HCT116 (cell line): ENCODE results near the gene ALX3. TPM values are rescaled to one million over a fixed set of nuclear protein-coding genes. Genes with fewer than 3 reads are reported as not detected.

Experiments used
- ATAC-seq: fragments of 200-7000 bp; cut with Tn5 transposase; 2 replicates; pipeline ENCODE4 v1.9.1; 2020; ENCODE audit warnings: mild to moderate bottlenecking, moderate library complexity
- BruUV-seq: library from RNA; stranded (reverse); fragments of 400-500 nt; replicated peaks from 2 replicates; lab custom pipeline; 2021; lab: Mats Ljungman, UMichigan
- CTCF ChIA-PET: fragments of 300-600 bp; sonication (Branson Sonifier 250); formaldehyde crosslinking; loops from one replicate; lab custom pipeline; 2021; ENCODE audit warnings: antibody characterized with exemption; lab: Charles Lee
- POLR2A ChIA-PET: fragments of 300-600, 350-600 bp; sonication (Branson Sonifier 250); formaldehyde crosslinking; loops from one replicate; lab custom pipeline; 2021; ENCODE audit warnings: antibody characterized with exemption; lab: Charles Lee
- RAD21 ChIA-PET, 2 experiments: fragments of 300-600 bp; sonication (Branson Sonifier 250); formaldehyde crosslinking; loops; one replicate each; lab custom pipeline; 2023; ENCODE audit warnings: low total read pairs in 2 of 2; ENCODE audit not compliant: uncharacterized antibody in 2 of 2, unreplicated experiment in 2 of 2, low non-redundant PET in 1 of 2; lab: Charles Lee
- DNase-seq: peaks from one replicate; pipeline ENCODE4 v3.0.0-alpha.2; 2010; ENCODE audit warnings: low read depth, low spot score
- H2AFZ ChIP-seq: fragments of 200-600 bp; shearing (Covaris generic), sonication (generic); 2 replicates; pipeline ENCODE4 v1.6.1; 2017; ENCODE audit warnings: low read depth, mixed run types, mixed read lengths, antibody characterized with exemption, low read length; ENCODE audit not compliant: poor library complexity, severe bottlenecking
- H3K27ac ChIP-seq: 2 replicates; pipeline ENCODE4 v1.5.1; 2012; ENCODE audit warnings: low read depth, low read length
- H3K27me3 ChIP-seq: fragments of 200-600 bp; sonication (generic); 2 replicates; pipeline ENCODE4 v1.6.1; 2016; ENCODE audit warnings: mixed run types, low read length, mixed read lengths; ENCODE audit not compliant: insufficient read depth
- H3K36me3 ChIP-seq, 2 experiments: fragments of 200-500 bp in 1 of 2; fragments of 200-600 bp in 1 of 2; sonication (Bioruptor generic) in 1 of 2; sonication (generic) in 1 of 2; 2 replicates each; pipeline versions ENCODE4 v1.5.1 to v1.6.1; 2014 to 2016; ENCODE audit warnings: low read length in 2 of 2, inconsistent platforms in 1 of 2, mixed read lengths in 1 of 2, mixed run types in 1 of 2; ENCODE audit not compliant: insufficient read depth in 2 of 2, control insufficient read depth in 1 of 2
- H3K4me1 ChIP-seq, 2 experiments: fragments of 200-600 bp in 1 of 2; sonication (generic) in 1 of 2; 2 replicates each; pipeline versions ENCODE4 v1.5.1 to v1.6.1; 2012 to 2017; ENCODE audit warnings: low read length in 2 of 2, inconsistent platforms in 1 of 2, mild to moderate bottlenecking in 1 of 2, mixed read lengths in 1 of 2, mixed run types in 1 of 2, moderate library complexity in 1 of 2; ENCODE audit not compliant: insufficient read depth in 2 of 2, control insufficient read depth in 1 of 2
- H3K4me2 ChIP-seq: fragments of 200-600 bp; sonication (generic); 2 replicates; pipeline ENCODE4 v1.6.1; 2017; ENCODE audit warnings: mixed run types, low read length, mixed read lengths
- H3K4me3 ChIP-seq, 2 experiments: fragments of 200-600 bp in 1 of 2; sonication (generic) in 1 of 2; replicated peaks in 1 of 2; 2 replicates each; pipeline ENCODE4 v1.5.1; 2011 to 2016; ENCODE audit warnings: low read length in 2 of 2, control low read depth in 1 of 2, low read depth in 1 of 2, mild to moderate bottlenecking in 1 of 2, mixed read lengths in 1 of 2, mixed run types in 1 of 2
- H3K79me2 ChIP-seq: fragments of 200-600 bp; sonication (generic); 2 replicates; pipeline ENCODE4 v1.6.1; 2017; ENCODE audit warnings: mild to moderate bottlenecking, mixed run types, low read length, moderate library complexity, mixed read lengths; ENCODE audit not compliant: insufficient read depth
- H3K9ac ChIP-seq: fragments of 200-600 bp; sonication (generic); 2 replicates; pipeline ENCODE4 v1.6.1; 2016; ENCODE audit warnings: low read length, mixed read lengths
- H3K9me2 ChIP-seq: fragments of 200-600 bp; sonication (generic), shearing (Covaris generic); 2 replicates; pipeline ENCODE4 v1.6.1; 2017; ENCODE audit warnings: mixed run types, mild to moderate bottlenecking, moderate library complexity; ENCODE audit not compliant: insufficient read depth
- H3K9me3 ChIP-seq, 2 experiments: fragments of 200-500 bp in 1 of 2; fragments of 200-600 bp in 1 of 2; sonication (Bioruptor generic) in 1 of 2; sonication (generic) in 1 of 2; 2 replicates each; pipeline ENCODE4 v1.6.1; 2014 to 2017; ENCODE audit warnings: low read length in 2 of 2, mixed read lengths in 2 of 2, inconsistent platforms in 1 of 2, low read depth in 1 of 2, mild to moderate bottlenecking in 1 of 2, mixed run types in 1 of 2, moderate library complexity in 1 of 2; ENCODE audit not compliant: control insufficient read depth in 1 of 2, insufficient read depth in 1 of 2
- H4K20me1 ChIP-seq: fragments of 200-600 bp; sonication (generic), shearing (Covaris generic); 2 replicates; pipeline ENCODE4 v1.6.1; 2017; ENCODE audit warnings: mixed run types, mild to moderate bottlenecking, moderate library complexity; ENCODE audit not compliant: insufficient read depth
- CBX3 ChIP-seq: IDR thresholded peaks from 2 replicates; pipeline ENCODE4 v1.6.1; 2012; ENCODE audit warnings: low read depth
- ELF1 ChIP-seq: IDR thresholded peaks from 2 replicates; pipeline ENCODE4 v1.6.1; 2012; ENCODE audit warnings: low read depth, borderline replicate concordance
- EZH2 ChIP-seq: fragments of 200-600 bp; sonication (generic); IDR thresholded peaks from 2 replicates; pipeline ENCODE4 v1.6.1; 2017; ENCODE audit warnings: antibody characterized with exemption, mixed run types
- JUND ChIP-seq: IDR thresholded peaks from 2 replicates; pipeline ENCODE4 v1.6.1; 2012
- POLR2A ChIP-seq: IDR thresholded peaks from 2 replicates; pipeline ENCODE4 v1.7.0; 2011; ENCODE audit warnings: borderline replicate concordance; ENCODE audit not compliant: insufficient read depth, insufficient read length; ENCODE audit errors: extremely low read depth
- POLR2AphosphoS5 ChIP-seq: IDR thresholded peaks from 2 replicates; pipeline ENCODE4 v1.6.1; 2011; ENCODE audit warnings: mild to moderate bottlenecking, low read depth, low read length, moderate library complexity
- RAD21 ChIP-seq: IDR thresholded peaks from 2 replicates; pipeline ENCODE4 v1.6.1; 2012; ENCODE audit warnings: low read depth, mild to moderate bottlenecking
- TCF7L2 ChIP-seq: IDR thresholded peaks from 2 replicates; pipeline ENCODE4 v1.7.0; 2011; ENCODE audit warnings: borderline replicate concordance, inconsistent platforms; ENCODE audit not compliant: insufficient read depth, insufficient read length; ENCODE audit errors: extremely low read depth
- YY1 ChIP-seq: IDR thresholded peaks from 2 replicates; pipeline ENCODE4 v1.6.1; 2011; ENCODE audit warnings: low read length, low read depth, moderate library complexity, mild to moderate bottlenecking; ENCODE audit not compliant: insufficient replicate concordance; ENCODE audit errors: extremely low read depth
- intact Hi-C: fragments of 100-400 bp; cut with micrococcal nuclease; formaldehyde crosslinking; loops from 2 replicates; pipeline ENCODE4 v1.10.0; 2022
- total RNA-seq: library from RNA; stranded (reverse); gene quantifications from one replicate; pipeline ENCODE4 v1.2.1, GENCODE V29; 2021; ENCODE audit not compliant: unreplicated experiment
- TF ChIP-seq, protein P1 (sequence below): IDR thresholded peaks from 2 replicates; pipeline ENCODE4 v1.6.1; 2012
- TF ChIP-seq, protein P2 (sequence below), 3 experiments: fragments of 200-600 bp in 1 of 3; sonication (generic) in 1 of 3; IDR thresholded peaks in 2 of 3; conservative IDR thresholded peaks in 1 of 3; 2 replicates each; pipeline ENCODE4 v1.5.1; 2012 to 2017; ENCODE audit warnings: low read depth in 2 of 3, low read length in 2 of 3, antibody characterized with exemption in 1 of 3, borderline replicate concordance in 1 of 3, control low read depth in 1 of 3, mild to moderate bottlenecking in 1 of 3, mixed read lengths in 1 of 3, mixed run types in 1 of 3, moderate library complexity in 1 of 3; ENCODE audit not compliant: insufficient read depth in 1 of 3
- TF ChIP-seq, protein P3 (sequence below): IDR thresholded peaks from 2 replicates; pipeline ENCODE4 v1.6.1; 2012; ENCODE audit warnings: low read depth

The ALX3 gene
- total RNA-seq, 1 experiment from 2014 or later = not detected

DNA sequence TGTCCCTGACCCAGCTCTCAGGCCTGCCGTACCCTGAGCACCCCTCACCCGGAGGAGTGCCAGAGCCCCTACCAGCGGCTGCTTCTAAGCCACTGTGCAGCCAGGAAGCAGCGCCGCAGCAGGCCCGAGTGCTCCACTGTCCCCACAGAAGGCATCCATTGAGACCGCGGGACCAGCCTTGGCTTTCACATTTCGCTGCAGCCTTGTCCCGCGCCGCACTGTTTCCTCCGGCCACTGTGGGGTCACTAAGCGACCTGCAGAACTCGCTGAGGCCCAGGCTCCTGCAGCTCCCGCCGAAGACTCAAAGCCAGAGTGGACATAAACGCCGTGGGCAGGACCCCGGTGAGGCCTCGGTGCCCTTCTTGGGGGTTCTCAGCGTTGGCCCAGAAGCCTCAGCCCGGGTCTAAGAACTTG, 3.0 kb downstream of the ALX3 start:
- no peaks in the 10 kb centered on the region for H3K36me3 ChIP-seq
- TF ChIP-seq, protein P1, sequence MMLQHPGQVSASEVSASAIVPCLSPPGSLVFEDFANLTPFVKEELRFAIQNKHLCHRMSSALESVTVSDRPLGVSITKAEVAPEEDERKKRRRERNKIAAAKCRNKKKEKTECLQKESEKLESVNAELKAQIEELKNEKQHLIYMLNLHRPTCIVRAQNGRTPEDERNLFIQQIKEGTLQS = no peak
- no peak for TF ChIP-seq ELF1
- no peak for TF ChIP-seq JUND
- TF ChIP-seq RAD21 = no peak
- TF ChIP-seq EZH2 = no peak
- TF ChIP-seq TCF7L2 = no peak
- no peak for TF ChIP-seq POLR2A
- no peak for TF ChIP-seq CBX3
- TF ChIP-seq YY1 = no peak
- DNase-seq (no peak), ATAC-seq (no peak)
- H2AFZ ChIP-seq = no peak overlapping the region
- H3K4me1 ChIP-seq = no peaks in the 10 kb centered on the region
- H3K27ac ChIP-seq = no peak overlapping the region
- no peaks in the 10 kb centered on the region for H3K9me2 ChIP-seq
- H3K9me3 ChIP-seq = no peaks in the 10 kb centered on the region
- RAD21 ChIA-PET = no interaction called here
- no peak overlapping the region for H3K4me3 ChIP-seq
- no peaks in the 10 kb centered on the region for H4K20me1 ChIP-seq
- no peak overlapping the region for H3K4me2 ChIP-seq
- no peak overlapping the region for H3K9ac ChIP-seq
- no peaks in the 10 kb centered on the region for H3K79me2 ChIP-seq
- POLR2A ChIA-PET = no interaction called here
- intact Hi-C loops = no loop called here
- no TSS peak for BruUV-seq
- CTCF ChIA-PET = interaction anchor here (1.8 kb wide), 1 partner anchor 21 kb away, joined by 4 read pairs; no protein-coding TSS in a partner anchor
- no peaks in the 10 kb centered on the region for H3K27me3 ChIP-seq

DNA sequence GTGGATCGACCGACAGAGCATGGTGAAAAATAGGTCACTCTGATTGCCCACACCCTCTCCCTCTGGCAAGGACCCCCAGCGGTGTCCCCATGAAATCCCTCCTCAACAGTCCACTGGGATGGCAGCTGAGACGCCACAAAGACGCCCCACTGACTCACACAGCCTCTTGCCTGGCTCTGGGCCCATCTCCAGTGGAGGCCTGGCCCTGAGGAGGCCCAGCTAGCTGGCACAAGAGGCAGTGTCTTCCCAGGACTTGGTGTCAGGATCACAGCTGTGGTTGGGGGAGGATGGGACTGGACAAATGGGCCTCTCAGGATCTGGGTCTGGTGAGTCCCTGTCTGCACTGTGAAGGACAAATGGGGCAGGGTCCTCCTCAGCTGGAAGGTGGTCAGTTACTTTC, 4.6 kb downstream of the ALX3 start:
- H3K4me1 ChIP-seq = no peaks in the 10 kb centered on the region
- no peaks in the 10 kb centered on the region for H3K27me3 ChIP-seq
- no peak overlapping the region for H2AFZ ChIP-seq
- H3K9me3 ChIP-seq = no peaks in the 10 kb centered on the region
- DNase-seq (no peak), ATAC-seq (no peak)
- H3K4me3 ChIP-seq = no peak overlapping the region
- H3K9ac ChIP-seq = no peak overlapping the region
- intact Hi-C loops = no loop called here
- no peak overlapping the region for H3K4me2 ChIP-seq
- H3K27ac ChIP-seq = no peak overlapping the region
- no TSS peak for BruUV-seq
- POLR2A ChIA-PET = no interaction called here
- H3K79me2 ChIP-seq = no peaks in the 10 kb centered on the region
- no peaks in the 10 kb centered on the region for H3K36me3 ChIP-seq
- no peaks in the 10 kb centered on the region for H3K9me2 ChIP-seq
- TF ChIP-seq, protein P2, sequence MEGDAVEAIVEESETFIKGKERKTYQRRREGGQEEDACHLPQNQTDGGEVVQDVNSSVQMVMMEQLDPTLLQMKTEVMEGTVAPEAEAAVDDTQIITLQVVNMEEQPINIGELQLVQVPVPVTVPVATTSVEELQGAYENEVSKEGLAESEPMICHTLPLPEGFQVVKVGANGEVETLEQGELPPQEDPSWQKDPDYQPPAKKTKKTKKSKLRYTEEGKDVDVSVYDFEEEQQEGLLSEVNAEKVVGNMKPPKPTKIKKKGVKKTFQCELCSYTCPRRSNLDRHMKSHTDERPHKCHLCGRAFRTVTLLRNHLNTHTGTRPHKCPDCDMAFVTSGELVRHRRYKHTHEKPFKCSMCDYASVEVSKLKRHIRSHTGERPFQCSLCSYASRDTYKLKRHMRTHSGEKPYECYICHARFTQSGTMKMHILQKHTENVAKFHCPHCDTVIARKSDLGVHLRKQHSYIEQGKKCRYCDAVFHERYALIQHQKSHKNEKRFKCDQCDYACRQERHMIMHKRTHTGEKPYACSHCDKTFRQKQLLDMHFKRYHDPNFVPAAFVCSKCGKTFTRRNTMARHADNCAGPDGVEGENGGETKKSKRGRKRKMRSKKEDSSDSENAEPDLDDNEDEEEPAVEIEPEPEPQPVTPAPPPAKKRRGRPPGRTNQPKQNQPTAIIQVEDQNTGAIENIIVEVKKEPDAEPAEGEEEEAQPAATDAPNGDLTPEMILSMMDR (IDR thresholded peaks at IDR 0.05 in 2 of 3, conservative IDR thresholded peaks at IDR 0.05 in 1 of 3; ENCODE audit: borderline replicate concordance in 1 of 3, insufficient read depth in 1 of 3, low read depth in 2 of 3, low read length in 2 of 3) = no peak
- TF ChIP-seq, protein P3, sequence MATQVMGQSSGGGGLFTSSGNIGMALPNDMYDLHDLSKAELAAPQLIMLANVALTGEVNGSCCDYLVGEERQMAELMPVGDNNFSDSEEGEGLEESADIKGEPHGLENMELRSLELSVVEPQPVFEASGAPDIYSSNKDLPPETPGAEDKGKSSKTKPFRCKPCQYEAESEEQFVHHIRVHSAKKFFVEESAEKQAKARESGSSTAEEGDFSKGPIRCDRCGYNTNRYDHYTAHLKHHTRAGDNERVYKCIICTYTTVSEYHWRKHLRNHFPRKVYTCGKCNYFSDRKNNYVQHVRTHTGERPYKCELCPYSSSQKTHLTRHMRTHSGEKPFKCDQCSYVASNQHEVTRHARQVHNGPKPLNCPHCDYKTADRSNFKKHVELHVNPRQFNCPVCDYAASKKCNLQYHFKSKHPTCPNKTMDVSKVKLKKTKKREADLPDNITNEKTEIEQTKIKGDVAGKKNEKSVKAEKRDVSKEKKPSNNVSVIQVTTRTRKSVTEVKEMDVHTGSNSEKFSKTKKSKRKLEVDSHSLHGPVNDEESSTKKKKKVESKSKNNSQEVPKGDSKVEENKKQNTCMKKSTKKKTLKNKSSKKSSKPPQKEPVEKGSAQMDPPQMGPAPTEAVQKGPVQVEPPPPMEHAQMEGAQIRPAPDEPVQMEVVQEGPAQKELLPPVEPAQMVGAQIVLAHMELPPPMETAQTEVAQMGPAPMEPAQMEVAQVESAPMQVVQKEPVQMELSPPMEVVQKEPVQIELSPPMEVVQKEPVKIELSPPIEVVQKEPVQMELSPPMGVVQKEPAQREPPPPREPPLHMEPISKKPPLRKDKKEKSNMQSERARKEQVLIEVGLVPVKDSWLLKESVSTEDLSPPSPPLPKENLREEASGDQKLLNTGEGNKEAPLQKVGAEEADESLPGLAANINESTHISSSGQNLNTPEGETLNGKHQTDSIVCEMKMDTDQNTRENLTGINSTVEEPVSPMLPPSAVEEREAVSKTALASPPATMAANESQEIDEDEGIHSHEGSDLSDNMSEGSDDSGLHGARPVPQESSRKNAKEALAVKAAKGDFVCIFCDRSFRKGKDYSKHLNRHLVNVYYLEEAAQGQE = no peak
- no peak for TF ChIP-seq EZH2
- no peak for TF ChIP-seq ELF1
- TF ChIP-seq, protein P1 = no peak
- TF ChIP-seq RAD21 = no peak
- TF ChIP-seq POLR2AphosphoS5 = no peak
- no peak for TF ChIP-seq JUND
- TF ChIP-seq, all 23 proteins: peak for 0
- RAD21 ChIA-PET = no interaction called here
- no peaks in the 10 kb centered on the region for H4K20me1 ChIP-seq
- CTCF ChIA-PET = interaction anchor here (0.8 to 1.8 kb wide), 2 partner anchors 14 to 22 kb away, joined by 4 read pairs; no protein-coding TSS in a partner anchor
